ENCODE data around the gene KLHL35.

KLHL35 gene

GRCh38 chr11:75472081-75472732 is 39.2 kb upstream of the KLHL35 start:
- FAIRE-seq (no peak), DNase-seq (ENCODE audit: insufficient read length, low spot score) (no peak)
- TF ChIP-seq CTCF (IDR thresholded peaks at IDR 0.05; ENCODE audit: insufficient read depth, missing control alignments), result no peak

GRCh38 chr11:75471176-75471973 is 38.4 kb upstream of the KLHL35 start:
- peak; percentile 85 for DNase-seq (ENCODE audit: insufficient read length, low spot score)
- TF ChIP-seq CTCF (IDR thresholded peaks at IDR 0.05; ENCODE audit: insufficient read depth, missing control alignments), result no peak
- no peak for FAIRE-seq

GRCh38 chr11:75470476-75471080 is 37.6 kb upstream of the KLHL35 start:
- FAIRE-seq, result no peak
- no peak for TF ChIP-seq CTCF (IDR thresholded peaks at IDR 0.05; ENCODE audit: insufficient read depth, missing control alignments)
- no peak for DNase-seq (ENCODE audit: insufficient read length, low spot score)

GRCh38 chr11:75469785-75470405 is 36.9 kb upstream of the KLHL35 start:
- TF ChIP-seq CTCF (IDR thresholded peaks at IDR 0.05; ENCODE audit: insufficient read depth, missing control alignments), result no peak
- DNase-seq (ENCODE audit: insufficient read length, low spot score), result no peak
- no peak for FAIRE-seq

GRCh38 chr11:75468534-75469340 is 35.7 kb upstream of the KLHL35 start:
- no peak for TF ChIP-seq CTCF (IDR thresholded peaks at IDR 0.05; ENCODE audit: insufficient read depth, missing control alignments)
- peak; percentile 82 for DNase-seq (ENCODE audit: insufficient read length, low spot score)
- FAIRE-seq, result no peak

GRCh38 chr11:75467881-75468280 is 34.9 kb upstream of the KLHL35 start:
- DNase-seq (ENCODE audit: insufficient read length, low spot score) (no peak), FAIRE-seq (no peak)
- no peak for TF ChIP-seq CTCF (IDR thresholded peaks at IDR 0.05; ENCODE audit: insufficient read depth, missing control alignments)

Data from D721Med (cell line).